HG03045 (cell line): ENCODE data around the gene KCNIP1.
"Not testable (repeated sequence)": the region's sequence is repeated elsewhere in the genome, so short reads cannot be mapped to it uniquely, and the experiment has no call there.

ENCODE experiments used
- ATAC-seq: cut with Tn5 transposase; IDR thresholded peaks from one replicate; pipeline ENCODE4 v1.9.1; 2021; ENCODE audit warnings: mild to moderate bottlenecking, moderate library complexity; ENCODE audit not compliant: unreplicated experiment

Gene KCNIP1

DNA sequence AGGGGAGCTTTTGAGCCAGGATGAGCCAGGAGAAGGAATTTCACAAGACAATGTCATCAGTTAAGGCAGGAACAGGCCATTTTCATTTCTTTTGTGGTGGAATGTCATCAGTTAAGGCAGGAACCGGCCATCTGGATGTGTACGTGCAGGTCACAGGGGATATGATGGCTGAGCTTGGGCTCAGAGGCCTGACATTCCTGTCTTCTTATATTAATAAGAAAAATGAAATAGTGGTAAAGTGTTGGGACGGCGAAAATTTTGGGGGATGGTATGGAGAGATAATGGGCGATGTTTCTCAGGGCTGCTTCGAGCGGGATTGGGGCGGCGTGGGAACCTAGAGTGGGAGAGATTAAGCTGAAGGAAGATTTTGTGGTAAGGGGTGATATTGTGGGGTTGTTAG lies 258.5 kb downstream of the KCNIP1 start:
- not testable (repeated sequence) for ATAC-seq

DNA sequence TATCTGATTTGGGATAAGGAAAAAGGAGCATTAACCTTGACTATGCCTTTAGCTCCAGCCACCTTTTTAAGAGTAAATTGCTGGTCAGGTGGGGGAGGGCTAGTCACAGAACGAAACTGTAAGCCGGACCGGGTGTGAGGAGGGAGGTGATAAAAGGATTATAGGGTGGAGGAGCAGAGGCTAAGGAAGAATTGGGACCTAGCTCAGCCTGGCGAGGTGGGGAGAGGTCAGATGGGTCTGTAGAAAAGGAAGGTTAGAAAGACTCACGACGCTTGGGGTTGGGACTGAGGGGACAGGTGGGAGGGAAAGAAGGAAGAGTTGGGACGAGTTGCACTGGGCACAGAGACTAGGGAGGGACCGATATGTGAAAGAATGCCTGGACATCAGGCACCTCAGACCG lies 262.0 kb downstream of the KCNIP1 start:
- ATAC-seq: not testable (repeated sequence)

DNA sequence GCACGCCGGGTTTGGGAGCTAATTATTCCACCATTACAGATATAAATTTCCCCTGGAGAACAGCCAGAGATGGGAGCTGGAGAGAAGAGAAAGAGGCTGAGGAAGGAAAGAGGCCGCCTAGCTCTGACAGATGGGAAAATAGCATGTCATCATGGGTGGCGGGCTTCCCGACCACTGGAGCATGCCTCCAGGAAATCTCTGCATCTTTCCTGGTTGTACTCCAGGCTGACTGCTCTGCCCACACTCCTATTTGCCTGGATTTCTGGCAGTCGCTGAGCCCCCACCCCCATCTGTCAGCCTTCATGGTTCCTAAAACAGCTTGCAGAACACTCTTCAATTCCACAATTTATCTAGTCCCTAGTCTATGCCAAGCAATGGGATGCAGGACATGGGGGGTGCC lies 265.4 kb downstream of the KCNIP1 start:
- no peak for ATAC-seq

DNA sequence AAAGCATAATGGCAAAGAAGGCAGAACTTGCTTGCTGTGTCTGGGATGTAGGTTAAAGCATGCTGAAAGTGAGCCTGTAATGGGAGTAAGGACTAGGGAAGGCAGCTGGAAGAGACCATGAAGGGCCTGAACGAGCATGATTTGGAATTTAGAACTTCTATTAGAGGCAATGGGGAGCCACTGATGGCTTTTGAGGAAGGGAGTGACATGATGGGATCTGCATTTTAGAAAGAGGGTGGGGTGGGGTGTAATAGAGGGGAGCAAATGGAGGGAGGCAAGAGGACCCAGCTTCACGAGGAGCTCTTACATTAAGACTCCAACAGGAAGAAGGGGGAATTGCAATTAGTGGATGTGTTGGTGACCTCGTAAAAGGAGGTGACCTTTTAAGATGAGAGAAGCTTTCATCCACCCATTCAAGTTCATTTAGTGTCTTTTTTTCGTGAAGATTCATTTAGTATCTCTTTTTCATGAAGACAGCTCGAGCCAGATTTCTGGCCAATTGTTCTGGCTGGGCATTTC lies 266.1 kb downstream of the KCNIP1 start:
- ATAC-seq: no peak

DNA sequence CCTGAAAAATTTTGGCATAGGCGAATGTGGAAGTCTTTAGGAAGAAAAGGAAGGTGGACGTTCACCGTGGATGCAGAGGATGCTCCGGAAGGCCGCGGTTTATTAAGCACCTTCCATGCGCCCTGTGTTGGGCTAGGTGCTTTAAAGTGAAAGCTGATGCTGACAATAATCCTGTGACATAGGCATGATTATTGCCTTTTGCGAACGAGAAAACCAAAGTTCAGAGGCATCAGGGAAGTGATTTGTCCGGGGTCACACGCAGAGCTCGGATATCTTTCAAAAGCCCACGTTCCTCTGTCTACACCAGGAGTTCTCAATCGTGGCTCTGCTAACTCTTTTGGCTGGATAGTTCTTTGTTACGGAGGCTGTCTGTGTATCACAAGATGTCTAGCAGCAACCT lies 267.7 kb downstream of the KCNIP1 start:
- no peak for ATAC-seq

DNA sequence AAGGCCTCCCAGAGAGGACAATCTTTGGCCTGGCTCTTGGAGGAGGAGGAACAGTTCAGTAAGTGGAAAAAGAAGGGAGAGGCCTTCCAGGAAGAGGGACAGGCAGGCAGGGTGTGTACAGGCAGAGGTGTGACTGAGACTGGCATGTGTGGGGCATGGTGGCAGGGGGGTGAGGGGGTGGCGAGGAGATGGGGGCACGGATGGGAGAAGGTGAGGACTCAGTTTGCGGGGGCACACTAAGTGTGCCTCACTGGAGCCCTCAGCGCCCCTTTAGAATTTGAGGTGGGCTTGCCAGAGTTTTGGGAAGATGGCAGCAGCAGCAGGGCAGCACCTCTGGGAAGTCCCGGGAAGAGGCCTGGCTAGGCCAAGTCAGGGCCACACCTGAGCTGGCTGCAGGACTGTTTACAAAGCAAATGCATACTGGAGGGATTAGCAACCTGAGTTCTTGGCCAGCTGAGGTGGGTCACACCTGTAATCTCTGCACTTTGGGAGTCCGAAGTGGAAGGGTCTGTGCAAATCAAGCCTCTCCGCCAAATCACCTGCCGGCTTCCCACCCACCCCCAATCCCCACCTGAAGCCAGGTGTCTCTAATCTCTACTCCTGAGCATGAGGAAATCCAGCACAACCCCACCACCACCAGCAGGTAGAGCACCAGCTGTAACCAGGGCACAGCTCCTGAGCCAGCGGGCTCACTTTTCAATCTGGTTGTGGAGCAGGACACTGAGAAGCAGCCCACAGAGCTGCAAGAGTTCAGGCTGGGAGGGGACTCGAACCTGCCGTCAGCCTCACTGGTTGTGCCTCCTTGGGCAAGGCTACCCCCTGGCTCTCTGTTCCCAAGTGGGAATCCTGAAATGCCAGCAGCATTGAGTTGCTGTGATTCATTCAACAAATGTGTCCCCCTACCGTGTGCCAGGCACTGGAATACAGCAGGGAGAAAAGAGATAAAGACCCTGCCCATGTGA lies 269.5 kb downstream of the KCNIP1 start:
- no peak for ATAC-seq

DNA sequence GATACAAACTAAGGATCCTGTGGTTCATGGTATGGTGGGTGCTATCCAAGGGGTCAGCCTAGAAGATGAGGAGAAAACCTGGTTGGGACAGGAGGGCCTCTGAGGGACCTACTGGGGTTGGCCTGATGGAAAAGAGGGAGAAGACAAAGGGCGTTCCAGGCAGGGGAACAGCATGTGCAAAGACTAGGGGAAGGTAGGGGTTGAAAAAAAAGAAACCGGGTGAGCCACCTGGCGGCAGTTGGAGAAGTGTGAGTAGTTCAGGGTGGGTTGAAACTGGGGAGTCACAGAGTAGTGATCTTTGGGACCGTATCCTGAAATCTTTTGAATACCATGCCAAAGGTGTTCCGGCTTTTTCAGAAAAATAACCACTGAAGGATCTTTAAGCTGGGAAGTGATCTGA lies 271.0 kb downstream of the KCNIP1 start:
- no peak for ATAC-seq

DNA sequence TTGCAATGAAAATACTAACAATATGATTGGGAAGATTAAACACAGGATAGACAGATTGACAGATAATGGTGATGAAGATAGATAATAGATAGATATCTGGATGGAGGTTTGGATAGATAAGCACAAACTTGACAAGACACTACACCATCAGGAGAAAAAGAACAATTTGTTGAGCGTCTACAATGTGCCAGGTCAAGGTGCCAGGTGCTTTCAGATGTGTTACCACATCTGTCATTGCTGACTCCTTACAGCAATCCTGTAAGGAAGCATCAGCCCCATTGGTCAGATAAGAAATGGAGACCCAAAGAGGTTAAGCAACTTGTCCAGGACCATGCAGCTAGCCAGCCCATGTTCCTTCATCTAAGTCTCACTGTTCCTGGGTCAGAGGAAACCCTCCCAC lies 278.1 kb downstream of the KCNIP1 start:
- ATAC-seq: no peak

DNA sequence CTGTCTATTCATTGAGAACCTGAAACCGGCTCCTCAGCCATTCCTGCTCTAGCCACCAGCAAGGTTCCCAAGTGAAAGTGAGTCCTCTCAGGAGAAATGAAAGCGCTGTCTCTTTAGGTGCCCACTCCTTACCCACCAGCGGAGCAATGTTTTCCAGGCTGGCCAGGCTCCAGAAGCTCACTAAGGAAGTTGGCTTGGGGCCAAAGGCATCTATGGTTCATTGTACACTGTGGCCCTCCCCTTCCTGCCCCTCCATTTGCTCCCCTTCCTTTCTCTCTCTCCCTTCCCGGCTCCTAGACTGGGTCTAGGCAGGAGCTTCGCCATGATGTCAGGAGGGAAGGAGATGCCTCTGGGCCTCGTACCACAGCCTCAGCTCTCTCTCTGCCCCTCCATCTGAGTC lies 278.6 kb downstream of the KCNIP1 start:
- ATAC-seq: no peak

DNA sequence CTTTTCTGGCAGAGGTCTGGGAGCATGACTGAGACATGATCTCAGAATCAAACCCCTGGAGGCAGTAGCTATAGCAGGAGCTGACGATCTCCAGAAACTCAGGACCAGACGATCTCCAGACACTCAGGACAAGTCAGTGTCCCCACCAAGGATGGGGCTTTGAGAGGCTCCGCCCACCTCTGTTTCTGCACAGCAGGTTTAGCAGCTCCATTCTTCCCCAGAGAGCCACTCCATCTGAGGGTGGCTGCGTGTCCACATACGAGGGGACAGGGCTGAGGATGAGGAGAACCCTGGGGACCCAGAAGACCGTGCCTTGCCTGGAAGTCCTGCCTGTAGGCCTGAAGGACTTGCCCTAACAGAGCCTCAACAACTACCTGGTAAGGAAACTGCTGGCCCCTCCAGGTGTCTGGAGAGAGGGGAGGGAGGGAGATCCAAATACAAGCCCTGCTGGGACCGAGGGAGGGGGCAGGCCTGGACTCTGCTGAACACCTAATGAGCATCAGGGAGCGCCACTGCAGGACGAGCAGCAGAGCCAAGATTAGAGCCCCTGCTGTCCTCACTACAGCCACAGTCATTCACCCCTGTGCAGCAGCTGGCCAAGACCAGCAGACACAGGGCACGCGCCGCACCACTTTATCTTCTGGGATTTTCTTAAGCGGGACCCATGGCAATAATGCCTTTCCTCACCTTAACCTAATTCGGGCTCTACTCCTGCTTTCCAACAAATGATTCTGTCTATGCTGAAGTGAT lies 279.9 kb downstream of the KCNIP1 start, which contains the start of gene GABRP:
Gene GABRP (plus strand): TSS at position 228 of the 750 bp plus-strand sequence. CDS start 4,891 bp downstream, outside the sequence.
- no peak for ATAC-seq

DNA sequence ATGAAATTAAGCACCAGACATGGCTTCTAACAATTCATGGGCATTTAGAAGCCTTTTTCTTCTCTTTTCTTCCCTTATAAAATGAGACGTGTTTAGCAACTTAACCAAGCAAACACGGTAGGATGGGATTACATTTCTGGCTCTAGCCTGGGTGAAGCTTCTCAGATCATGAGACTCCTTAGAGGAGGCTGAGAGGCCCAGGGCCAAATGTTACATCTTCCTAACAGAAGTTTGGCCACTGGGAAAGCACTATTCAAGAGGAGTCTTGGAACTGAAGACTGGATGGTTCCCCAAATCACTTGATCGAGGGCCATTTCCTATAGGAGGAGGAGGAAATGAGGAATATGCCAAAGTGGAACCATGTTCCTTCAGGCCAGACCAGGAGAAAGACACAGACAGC lies 281.6 kb downstream of the KCNIP1 start:
- ATAC-seq: no peak
